Transverse colon (tissue), 4 donors: Measurements from ENCODE around the gene HPN. TPM values are rescaled to one million over a fixed set of nuclear protein-coding genes. Genes with fewer than 3 reads are reported as not detected.

Experiments used
- DNase-seq: peaks from one replicate; pipeline ENCODE4 v3.0.0-alpha.2; 2019
- H3K27ac ChIP-seq, 4 donors: fragments of 200-600 bp; sonication (generic); 2 replicates each; pipeline ENCODE4 v1.5.1; 2016 to 2018; ENCODE audit warnings: inconsistent platforms in 4 of 4
- H3K27me3 ChIP-seq: fragments of 200-600 bp; sonication (generic); 2 replicates; pipeline ENCODE4 v1.5.1; 2017; ENCODE audit warnings: inconsistent platforms
- H3K36me3 ChIP-seq, 4 donors: fragments of 200-600 bp; sonication (generic); 2 replicates each; pipeline ENCODE4 v1.5.1; 2017 to 2019; ENCODE audit warnings: inconsistent platforms in 4 of 4
- H3K4me1 ChIP-seq, 4 donors: fragments of 200-600 bp; sonication (generic); 2 replicates each; pipeline ENCODE4 v1.5.1; 2017 to 2020; ENCODE audit warnings: inconsistent platforms in 4 of 4
- H3K4me3 ChIP-seq, 4 donors: fragments of 200-600 bp; sonication (generic); 1 replicate in 1 of 4; 2 replicates in 3 of 4; pipeline versions ENCODE4 v1.5.1 to v1.6.1; 2017 to 2019; ENCODE audit warnings: inconsistent platforms in 4 of 4
- H3K9me3 ChIP-seq, 2 donors: fragments of 200-600 bp; sonication (generic); 2 replicates each; pipeline ENCODE4 v1.5.1; 2017 to 2019; ENCODE audit warnings: inconsistent platforms in 2 of 2
- CTCF ChIP-seq, 5 experiments: fragments of 200-600 bp in 3 of 5; fragments of 450-650 bp in 2 of 5; sonication (generic) in 3 of 5; IDR thresholded peaks; 1 replicate in 2 of 5; 2 replicates in 3 of 5; pipeline ENCODE4 v1.5.1; 2016 to 2017; ENCODE audit warnings: antibody characterized with exemption in 5 of 5, inconsistent platforms in 3 of 5, mild to moderate bottlenecking in 2 of 5, moderate library complexity in 1 of 5
- EP300 ChIP-seq: sonication (generic); formaldehyde crosslinking; IDR thresholded peaks from one replicate; pipeline ENCODE4 v1.6.1; 2017; ENCODE audit warnings: antibody characterized with exemption, low read depth
- POLR2A ChIP-seq: fragments of 450-650 bp; IDR thresholded peaks from one replicate; pipeline ENCODE4 v1.6.1; 2016; ENCODE audit warnings: antibody characterized with exemption, mild to moderate bottlenecking, moderate library complexity
- POLR2AphosphoS5 ChIP-seq, 3 donors: sonication (generic); formaldehyde crosslinking; IDR thresholded peaks; one replicate each; pipeline ENCODE4 v1.6.1; 2016; ENCODE audit warnings: antibody characterized with exemption in 3 of 3
- WGBS, 2 donors: methylation state at CpG; one replicate each; pipeline ENCODE4 v1.1.5; 2018; ENCODE audit warnings: low coverage in 1 of 2; 5-methylcytosine and 5-hydroxymethylcytosine counted together
- in situ Hi-C, 4 donors: fragments of 200-750 bp; cut with MboI; loops; one replicate each; pipeline versions ENCODE4 v1.15.0 to v1.15.1; 2017; ENCODE audit warnings: low sequenced_read_pairs in 3 of 4, low pct_ligation_motif_present in 1 of 4, low pct_unique_long_range_greater_than_20kb in 1 of 4
- intact Hi-C: fragments of 100-400 bp; cut with DNase I; formaldehyde crosslinking; loops from one replicate; pipeline ENCODE4 v1.15.1; 2023; ENCODE audit warnings: low total_unique reads
- total RNA-seq, 4 donors: library from RNA; depleted of rRNA; stranded (reverse); fragments of >200 nt; gene quantifications; one replicate each; pipeline ENCODE4 v1.1.0, GENCODE V29; 2016

Gene HPN
- total RNA-seq, 4 donors from 2014 or later: 0.32 to 0.68 TPM; not detected in 2

- intact Hi-C loops: no loop called here
- H3K9me3 ChIP-seq: no peaks in the 10 kb centered on the region
- peaks cover 23% of the 10 kb centered on the region for H3K27me3 ChIP-seq
- no peak overlapping the region for H3K4me3 ChIP-seq
- TF ChIP-seq POLR2A (no peak), CTCF (IDR thresholded peaks at IDR 0.05) (no peak), EP300 (no peak), POLR2AphosphoS5 (IDR thresholded peaks at IDR 0.05) (no peak)
- peaks cover 14 to 30% (median 23%) of the 10 kb centered on the region in 4 donors for H3K4me1 ChIP-seq
- H3K36me3 ChIP-seq: no peaks in the 10 kb centered on the region
- no peak for DNase-seq
- no peak overlapping the region for H3K27ac ChIP-seq
- in situ Hi-C loops: no loop called here
- WGBS, 2 donors: 82% methylated on average over 14 of the region's 14 CpGs; no CpG with 5 or more reads in 1 of the 2 donors
These were observed 2.4 kb downstream of the HPN start for GRCh38 chr19:35043906-35044305.

- in situ Hi-C loops: no loop called here
- Histone ChIP-seq H3K36me3 (no peaks in the 10 kb centered on the region), H3K4me3 (no peak overlapping the region), H3K4me1 (peaks cover 14 to 28% (median 23%) of the 10 kb centered on the region in 4 donors), H3K9me3 (no peaks in the 10 kb centered on the region), H3K27ac (no peak overlapping the region), H3K27me3 (peaks cover 22% of the 10 kb centered on the region)
- 66 to 78% methylated on average over 6 to 9 of the region's 9 CpGs for WGBS, 2 donors
- TF ChIP-seq CTCF (IDR thresholded peaks at IDR 0.05) (peak; percentile 87 to 98 (median 96)), POLR2A (no peak)
- intact Hi-C loops: loop anchor here (5.0 kb wide), 1 partner anchor 228 kb away; no protein-coding TSS in a partner anchor
- peak; percentile 62 for DNase-seq
These were observed 3.0 kb downstream of the HPN start for GRCh38 chr19:35044317-35045117.

- intact Hi-C loops (loop anchor here (5.0 kb wide), 1 partner anchor 227 kb away; no protein-coding TSS in a partner anchor), in situ Hi-C loops (no loop called here)
- DNase-seq: no peak
- Histone ChIP-seq H3K4me1 (peaks cover 8 to 16% (median 12%) of the 10 kb centered on the region in 4 donors), H3K4me3 (no peak overlapping the region), H3K9me3 (no peaks in the 10 kb centered on the region), H3K36me3 (no peaks in the 10 kb centered on the region), H3K27me3 (peaks cover 10% of the 10 kb centered on the region), H3K27ac (no peak overlapping the region)
- WGBS, 2 donors: 67 to 71% methylated on average over 4 to 9 of the region's 10 CpGs
- TF ChIP-seq CTCF (IDR thresholded peaks at IDR 0.05): peak in 1 of 5 experiments; percentile 9
- TF ChIP-seq EP300: no peak
These were observed 4.3 kb downstream of the HPN start for GRCh38 chr19:35045667-35046300.

GRCh38 chr19:35046461-35046860 lies 4.9 kb downstream of the HPN start:
- 87 to 100% methylated on average over 1 to 5 of the region's 5 CpGs for WGBS, 2 donors
- H3K27ac ChIP-seq: no peak overlapping the region
- peaks cover 1 to 9% (median 5%) of the 10 kb centered on the region in 4 donors for H3K4me1 ChIP-seq
- H3K9me3 ChIP-seq: no peaks in the 10 kb centered on the region
- H3K27me3 ChIP-seq: peaks cover 6% of the 10 kb centered on the region
- in situ Hi-C loops: no loop called here
- H3K4me3 ChIP-seq: no peak overlapping the region
- DNase-seq: no peak
- H3K36me3 ChIP-seq: no peaks in the 10 kb centered on the region
- TF ChIP-seq POLR2A (no peak), EP300 (no peak), POLR2AphosphoS5 (IDR thresholded peaks at IDR 0.05) (no peak), CTCF (IDR thresholded peaks at IDR 0.05) (no peak)
- intact Hi-C loops: loop anchor here (5.0 kb wide), 1 partner anchor 226 kb away; no protein-coding TSS in a partner anchor
